ENCODE measurements around the gene ZFC3H1.
A peak's percentile ranks its signal among the peaks of the same experiment; 100 is the strongest.

Gene ZFC3H1

DNA sequence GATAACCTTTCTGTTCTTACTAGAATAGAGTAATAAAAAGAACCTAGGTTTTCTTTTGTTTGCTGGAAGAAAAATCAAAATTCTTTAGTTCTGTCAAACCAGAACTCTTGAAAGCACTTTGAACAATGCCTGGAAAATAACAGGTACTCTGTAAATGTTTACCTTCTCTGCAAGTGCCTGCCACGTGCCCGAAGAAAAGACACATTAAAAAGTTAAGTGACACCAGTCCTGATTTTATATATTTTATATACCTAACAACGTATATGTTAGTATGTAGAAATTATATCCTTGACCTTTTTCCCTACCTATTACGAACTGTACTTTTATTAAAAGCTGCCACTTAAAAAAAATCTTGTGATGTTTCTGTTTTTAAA, 1.4 kb upstream of the ZFC3H1 start:
- Histone ChIP-seq H3K9me3 (ENCODE audit: severe bottlenecking) (no peaks in the 10 kb centered on the region), H3K27me3 (ENCODE audit: insufficient read depth, low read depth, severe bottlenecking) (no peaks in the 10 kb centered on the region), H3K36me3 (peaks cover 2% of the 10 kb centered on the region; the same call in 1 of the 2 replicates), H3K27ac (peak overlapping the region; percentile 82), H3K4me3 (ENCODE audit: low read depth, low read length) (peak overlapping the region; percentile 80)
- DNase-seq: no peak
- TF ChIP-seq, protein P1, sequence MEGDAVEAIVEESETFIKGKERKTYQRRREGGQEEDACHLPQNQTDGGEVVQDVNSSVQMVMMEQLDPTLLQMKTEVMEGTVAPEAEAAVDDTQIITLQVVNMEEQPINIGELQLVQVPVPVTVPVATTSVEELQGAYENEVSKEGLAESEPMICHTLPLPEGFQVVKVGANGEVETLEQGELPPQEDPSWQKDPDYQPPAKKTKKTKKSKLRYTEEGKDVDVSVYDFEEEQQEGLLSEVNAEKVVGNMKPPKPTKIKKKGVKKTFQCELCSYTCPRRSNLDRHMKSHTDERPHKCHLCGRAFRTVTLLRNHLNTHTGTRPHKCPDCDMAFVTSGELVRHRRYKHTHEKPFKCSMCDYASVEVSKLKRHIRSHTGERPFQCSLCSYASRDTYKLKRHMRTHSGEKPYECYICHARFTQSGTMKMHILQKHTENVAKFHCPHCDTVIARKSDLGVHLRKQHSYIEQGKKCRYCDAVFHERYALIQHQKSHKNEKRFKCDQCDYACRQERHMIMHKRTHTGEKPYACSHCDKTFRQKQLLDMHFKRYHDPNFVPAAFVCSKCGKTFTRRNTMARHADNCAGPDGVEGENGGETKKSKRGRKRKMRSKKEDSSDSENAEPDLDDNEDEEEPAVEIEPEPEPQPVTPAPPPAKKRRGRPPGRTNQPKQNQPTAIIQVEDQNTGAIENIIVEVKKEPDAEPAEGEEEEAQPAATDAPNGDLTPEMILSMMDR (IDR thresholded peaks at IDR 0.05; ENCODE audit: low read depth, low read length): no peak

DNA sequence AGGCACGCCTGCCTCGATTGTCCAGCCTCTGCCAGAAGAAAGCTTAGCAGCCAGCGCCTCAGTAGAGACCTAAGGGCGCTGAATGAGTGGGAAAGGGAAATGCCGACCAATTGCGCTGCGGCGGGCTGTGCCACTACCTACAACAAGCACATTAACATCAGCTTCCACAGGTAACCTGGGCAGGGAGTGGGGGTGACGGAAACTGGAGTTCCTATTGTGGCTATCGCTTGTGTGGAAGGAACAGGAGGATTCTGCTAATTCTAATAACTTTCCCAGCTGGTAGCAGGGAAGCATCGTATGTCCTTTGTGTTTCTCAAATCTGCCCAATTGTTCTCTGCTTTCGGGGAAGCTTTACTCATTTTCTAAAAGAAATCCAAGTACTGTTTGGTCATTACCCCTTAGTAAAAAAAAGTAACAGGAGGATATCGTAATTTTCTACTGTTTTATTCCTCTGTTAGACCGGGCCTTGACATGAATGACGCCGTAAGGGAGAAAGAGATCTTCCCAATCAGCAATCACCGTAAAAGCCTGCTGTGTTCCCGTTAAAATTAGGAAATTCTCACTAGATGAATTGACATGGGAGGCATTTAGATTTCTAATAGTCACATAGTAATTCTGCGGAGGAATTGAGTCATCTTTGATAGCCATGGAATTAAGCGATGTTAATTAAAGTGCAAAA, 902 bp upstream of the ZFC3H1 start:
- TF ChIP-seq, protein P1 (IDR thresholded peaks at IDR 0.05; ENCODE audit: low read depth, low read length): no peak
- Histone ChIP-seq H3K27me3 (ENCODE audit: insufficient read depth, low read depth, severe bottlenecking) (no peaks in the 10 kb centered on the region), H3K27ac (peak overlapping the region; percentile 82), H3K36me3 (peaks cover 7% of the 10 kb centered on the region), H3K4me3 (ENCODE audit: low read depth, low read length) (peak overlapping the region; percentile 80), H3K9me3 (ENCODE audit: severe bottlenecking) (no peaks in the 10 kb centered on the region)
- no peak for DNase-seq

DNA sequence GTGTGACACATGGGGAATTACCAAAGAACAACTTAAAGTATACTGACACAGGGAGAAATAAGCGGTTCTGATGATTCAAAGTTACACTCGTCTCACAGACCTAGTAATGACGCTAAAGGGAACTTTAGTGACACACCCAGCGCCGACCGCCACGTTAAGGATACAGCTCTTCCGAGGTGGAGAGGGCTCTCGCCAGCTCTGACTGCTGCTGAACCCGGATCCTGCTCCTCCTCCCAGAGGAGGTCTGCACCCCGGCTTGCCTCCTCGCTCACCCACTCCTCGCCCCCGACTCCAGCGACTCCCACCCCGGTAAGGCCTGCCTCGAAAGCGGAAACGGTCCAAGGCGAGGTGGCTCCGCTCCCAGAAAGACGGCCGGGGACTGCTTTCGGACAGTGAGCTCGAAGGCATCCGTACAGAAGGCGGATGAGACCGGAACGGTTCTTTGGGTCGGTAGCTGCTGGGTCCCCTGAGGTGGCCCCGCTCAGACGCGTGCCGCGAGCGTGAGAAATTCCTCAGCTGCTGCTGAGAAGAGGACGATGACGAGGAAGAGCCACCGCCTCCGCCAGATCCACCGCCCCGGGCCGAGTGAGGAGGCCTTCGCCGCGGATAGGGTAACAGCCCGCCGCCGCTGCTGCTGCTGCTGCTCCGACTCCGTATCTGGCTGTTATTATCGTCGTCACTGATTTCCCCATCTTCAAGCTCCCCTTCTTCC, 643 bp downstream of the ZFC3H1 start:
- H3K4me3 ChIP-seq (ENCODE audit: low read depth, low read length): peak overlapping the region; percentile 80
- no peaks in the 10 kb centered on the region for H3K27me3 ChIP-seq (ENCODE audit: insufficient read depth, low read depth, severe bottlenecking)
- peak; percentile 36 for DNase-seq
- TF ChIP-seq, protein P1 (IDR thresholded peaks at IDR 0.05; ENCODE audit: low read depth, low read length): no peak
- H3K36me3 ChIP-seq: peaks cover 16% of the 10 kb centered on the region
- peak overlapping the region; percentile 82 for H3K27ac ChIP-seq
- H3K9me3 ChIP-seq (ENCODE audit: severe bottlenecking): no peaks in the 10 kb centered on the region

DNA sequence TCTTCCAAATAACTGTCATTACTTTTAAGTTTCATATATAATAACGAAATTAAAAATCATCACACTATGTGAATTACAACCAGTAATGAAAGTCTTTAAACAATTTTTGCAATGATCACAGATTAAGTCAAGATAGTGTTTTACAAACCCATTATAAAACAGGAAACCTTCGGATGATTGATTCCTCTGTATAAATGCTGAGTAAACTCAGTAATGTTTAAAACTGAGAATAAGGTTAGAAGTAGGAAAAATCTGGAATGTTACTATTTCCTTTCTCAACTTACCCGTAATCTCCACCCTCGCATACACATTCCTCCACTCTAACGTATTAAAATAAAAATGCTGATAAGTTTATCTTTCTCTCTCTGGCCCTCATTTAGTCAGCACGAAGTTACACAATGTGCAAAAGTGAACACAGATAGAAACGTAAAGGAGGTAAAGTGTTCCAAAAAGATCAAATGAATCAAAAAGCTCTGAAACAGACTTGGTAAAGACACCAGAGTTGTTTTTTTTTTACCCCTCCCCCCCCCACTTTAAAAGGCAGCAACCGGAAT, 1.6 kb downstream of the ZFC3H1 start:
- Histone ChIP-seq H3K4me3 (ENCODE audit: low read depth, low read length) (peak overlapping the region; percentile 80), H3K27ac (no peak overlapping the region), H3K9me3 (ENCODE audit: severe bottlenecking) (no peaks in the 10 kb centered on the region), H3K36me3 (peaks cover 24% of the 10 kb centered on the region), H3K27me3 (ENCODE audit: insufficient read depth, low read depth, severe bottlenecking) (no peaks in the 10 kb centered on the region)
- TF ChIP-seq, protein P1 (IDR thresholded peaks at IDR 0.05; ENCODE audit: low read depth, low read length): no peak
- DNase-seq: no peak

DNA sequence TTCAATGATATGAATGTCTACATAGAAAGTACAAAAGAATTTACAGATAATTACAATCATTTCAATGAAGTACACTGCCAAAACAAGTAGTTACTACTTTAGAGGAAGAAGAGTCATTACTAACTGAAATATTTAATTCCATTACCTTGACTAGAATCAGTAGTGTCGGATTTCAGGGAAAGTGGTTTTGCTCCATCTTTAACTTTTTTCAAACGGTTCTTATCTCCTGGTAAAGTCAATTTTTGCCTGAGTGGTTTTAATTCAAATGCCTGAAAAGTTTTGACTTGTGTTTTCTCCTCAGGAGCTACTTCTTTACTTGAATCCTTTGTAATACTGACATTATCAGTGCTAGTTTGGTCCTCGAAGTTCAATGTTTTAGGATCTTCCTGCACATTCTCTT, 6.9 kb downstream of the ZFC3H1 start:
- Histone ChIP-seq H3K9me3 (ENCODE audit: severe bottlenecking) (no peaks in the 10 kb centered on the region), H3K36me3 (peaks cover 53% of the 10 kb centered on the region), H3K4me3 (ENCODE audit: low read depth, low read length) (no peak overlapping the region), H3K27ac (no peak overlapping the region), H3K27me3 (ENCODE audit: insufficient read depth, low read depth, severe bottlenecking) (no peaks in the 10 kb centered on the region)
- no peak for DNase-seq
- TF ChIP-seq, protein P1 (IDR thresholded peaks at IDR 0.05; ENCODE audit: low read depth, low read length): no peak

Measured in WERI-Rb-1 (cell line).